Measurements from ENCODE around the gene CUX1. TPM values are rescaled to one million over a fixed set of nuclear protein-coding genes. Genes with fewer than 3 reads are reported as not detected.

CUX1 gene
- total and polyA plus RNA-seq, 2 of the 13 experiments (the other 11 are each of a cell fraction or from before 2014, with no cell fraction given) = 13.7 to 14.9 TPM

DNA sequence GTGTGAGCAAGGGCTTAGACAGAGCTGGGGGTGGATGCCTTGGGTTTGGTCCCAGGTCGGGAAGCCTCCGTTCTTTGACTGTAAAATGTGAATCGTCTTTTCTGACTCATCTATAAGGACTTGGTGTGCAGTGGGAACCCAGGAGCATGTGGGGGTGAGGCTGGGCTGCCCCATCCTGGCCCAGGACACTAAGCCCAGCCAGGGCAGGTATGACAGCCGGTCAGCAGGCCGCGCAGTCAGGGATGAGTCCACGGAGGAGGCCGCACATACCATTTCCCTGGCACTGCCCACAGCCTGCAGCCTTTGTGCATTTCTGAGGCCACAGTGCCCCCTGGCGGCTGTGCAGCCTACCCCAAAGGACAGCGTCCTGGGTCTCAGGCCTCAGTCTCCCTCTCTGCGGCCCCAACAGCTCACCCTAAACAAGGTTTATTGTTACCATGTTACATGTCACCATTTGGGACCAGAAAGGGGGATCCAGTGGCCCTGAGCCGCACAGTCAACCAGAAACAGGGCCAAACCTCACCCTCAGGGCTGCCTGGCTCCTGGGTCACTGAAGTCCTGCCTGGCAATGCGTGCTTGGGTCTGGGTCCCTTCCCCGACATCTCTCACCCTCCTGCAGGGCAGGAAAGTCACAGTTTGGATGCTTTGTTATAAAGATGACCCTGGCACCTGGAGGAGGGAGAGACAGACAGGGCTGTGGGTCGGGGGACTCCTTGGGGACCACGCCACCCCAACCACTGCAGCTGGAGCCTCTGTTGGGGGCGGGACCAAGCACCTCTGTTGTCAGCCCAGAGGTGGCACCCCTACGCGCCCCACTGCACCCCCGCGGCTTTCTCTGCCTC, 454.9 kb downstream of the CUX1 start (continued):
- 0 out of 2 replicates have a peak, but pooled peaks have one; percentile 5 for TF ChIP-seq CSRNP1 (CRISPR knock-in tag; IDR thresholded peaks at IDR 0.05)
- TF ChIP-seq, protein P1, sequence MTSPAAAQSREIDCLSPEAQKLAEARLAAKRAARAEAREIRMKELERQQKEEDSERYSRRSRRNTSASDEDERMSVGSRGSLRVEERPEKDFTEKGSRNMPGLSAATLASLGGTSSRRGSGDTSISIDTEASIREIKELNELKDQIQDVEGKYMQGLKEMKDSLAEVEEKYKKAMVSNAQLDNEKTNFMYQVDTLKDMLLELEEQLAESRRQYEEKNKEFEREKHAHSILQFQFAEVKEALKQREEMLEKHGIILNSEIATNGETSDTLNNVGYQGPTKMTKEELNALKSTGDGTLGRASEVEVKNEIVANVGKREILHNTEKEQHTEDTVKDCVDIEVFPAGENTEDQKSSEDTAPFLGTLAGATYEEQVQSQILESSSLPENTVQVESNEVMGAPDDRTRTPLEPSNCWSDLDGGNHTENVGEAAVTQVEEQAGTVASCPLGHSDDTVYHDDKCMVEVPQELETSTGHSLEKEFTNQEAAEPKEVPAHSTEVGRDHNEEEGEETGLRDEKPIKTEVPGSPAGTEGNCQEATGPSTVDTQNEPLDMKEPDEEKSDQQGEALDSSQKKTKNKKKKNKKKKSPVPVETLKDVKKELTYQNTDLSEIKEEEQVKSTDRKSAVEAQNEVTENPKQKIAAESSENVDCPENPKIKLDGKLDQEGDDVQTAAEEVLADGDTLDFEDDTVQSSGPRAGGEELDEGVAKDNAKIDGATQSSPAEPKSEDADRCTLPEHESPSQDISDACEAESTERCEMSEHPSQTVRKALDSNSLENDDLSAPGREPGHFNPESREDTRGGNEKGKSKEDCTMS (CRISPR knock-in tag; conservative IDR thresholded peaks at IDR 0.05) = no peak
- peak; percentile 98 for TF ChIP-seq RAD21 (CRISPR knock-in tag; IDR thresholded peaks at IDR 0.05)
- no peak for TF ChIP-seq DZIP1 (CRISPR knock-in tag; IDR thresholded peaks at IDR 0.05)
- no peak for TF ChIP-seq KLF12 (CRISPR knock-in tag; IDR thresholded peaks at IDR 0.05; ENCODE audit: borderline replicate concordance)
- no peak for TF ChIP-seq TFE3 (CRISPR knock-in tag; IDR thresholded peaks at IDR 0.05)
- no peak for TF ChIP-seq IRF9 (CRISPR knock-in tag; IDR thresholded peaks at IDR 0.05; ENCODE audit: borderline replicate concordance)
- TF ChIP-seq HMG20A (CRISPR knock-in tag; IDR thresholded peaks at IDR 0.05; ENCODE audit: borderline replicate concordance) = no peak
- TF ChIP-seq CC2D1A (CRISPR knock-in tag; IDR thresholded peaks at IDR 0.05) = no peak
- TF ChIP-seq PRDM4 (CRISPR knock-in tag; IDR thresholded peaks at IDR 0.05; ENCODE audit: borderline replicate concordance) = no peak
- no peak for TF ChIP-seq ZKSCAN8 (CRISPR knock-in tag; IDR thresholded peaks at IDR 0.05; ENCODE audit: borderline replicate concordance)
- TF ChIP-seq ZNF3 (CRISPR knock-in tag; IDR thresholded peaks at IDR 0.05) = no peak
- 0 out of 2 replicates have a peak, but pooled peaks have one; percentile 53 for TF ChIP-seq ZSCAN31 (CRISPR knock-in tag; IDR thresholded peaks at IDR 0.05; ENCODE audit: low read depth)
- TF ChIP-seq ZNF510 (CRISPR knock-in tag; IDR thresholded peaks at IDR 0.05; ENCODE audit: low read depth) = no peak
- TF ChIP-seq ZNF747 (CRISPR knock-in tag; IDR thresholded peaks at IDR 0.05; ENCODE audit: borderline replicate concordance) = no peak
